Measurements from ENCODE around the gene SYT8.

GRCh38 chr11:1866226-1866625, 31.4 kb downstream of the SYT8 start:
- no peak for TF ChIP-seq CTCF (IDR thresholded peaks at IDR 0.05)
- no peak for TF ChIP-seq POLR2A (IDR thresholded peaks at IDR 0.05)

All from vagina (tissue), 2 donors.